K562 (cell line): ENCODE measurements around the gene SESN2. TPM values are rescaled to one million over a fixed set of nuclear protein-coding genes. Genes with fewer than 3 reads are reported as not detected.

Experiments used
- ARID3A ChIP-seq: IDR thresholded peaks from 2 replicates; pipeline ENCODE4 v1.6.1; 2012; ENCODE audit warnings: low read depth, low read length, improper control_type of control experiment, borderline replicate concordance
- ARID3B ChIP-seq: fragments of 250-450 bp; sonication (Bioruptor Pico); IDR thresholded peaks from 2 replicates; pipeline ENCODE4 v1.4.0; 2020; ENCODE audit warnings: borderline replicate concordance
- ASH1L ChIP-seq: fragments of 450-650 bp; IDR thresholded peaks from 2 replicates; pipeline ENCODE4 v1.6.1; 2018; ENCODE audit warnings: borderline replicate concordance, mild to moderate bottlenecking, low read depth; ENCODE audit not compliant: partially characterized antibody
- BCL6 ChIP-seq: fragments of 250-450 bp; sonication (Bioruptor Pico); IDR thresholded peaks from 2 replicates; pipeline ENCODE4 v1.4.0; 2020
- CEBPG ChIP-seq, 3 experiments: fragments of 200-800 bp in 1 of 3; sonication (Bioruptor generic) in 1 of 3; sonication (generic) in 1 of 3; formaldehyde crosslinking in 1 of 3; IDR thresholded peaks in 2 of 3; conservative IDR thresholded peaks in 1 of 3; 2 replicates each; pipeline versions ENCODE4 v1.6.1 to v1.8.0; 2016 to 2022; ENCODE audit warnings: missing compliant biosample characterization in 2 of 3, missing genetic modification characterization in 2 of 3, mild to moderate bottlenecking in 1 of 3, missing genetic modification reagents in 1 of 3
- CREBBP ChIP-seq: IDR thresholded peaks from one replicate; pipeline ENCODE4 v1.6.1; 2012; ENCODE audit warnings: low read depth, mild to moderate bottlenecking, control low read depth, inconsistent platforms, low read length
- ELF1 ChIP-seq: fragments of 200-800 bp; sonication (Bioruptor generic); IDR thresholded peaks from 2 replicates; pipeline ENCODE4 v1.6.1; 2016; ENCODE audit warnings: missing genetic modification characterization, missing compliant biosample characterization
- FOXP4 ChIP-seq: sonication (generic); formaldehyde crosslinking; IDR thresholded peaks from 2 replicates; pipeline ENCODE4 v1.8.0; 2022; ENCODE audit warnings: mild to moderate bottlenecking, missing genetic modification reagents, borderline replicate concordance
- JUNB ChIP-seq: fragments of 450-650 bp; formaldehyde crosslinking; conservative IDR thresholded peaks from 2 replicates; pipeline ENCODE4 v1.4.0; 2020; ENCODE audit warnings: mild to moderate bottlenecking
- MTF1 ChIP-seq: fragments of 250-450 bp; sonication (Bioruptor Pico); IDR thresholded peaks from 2 replicates; pipeline ENCODE4 v1.9.0; 2021; ENCODE audit warnings: moderate library complexity, mild to moderate bottlenecking, inconsistent platforms, borderline replicate concordance
- MYBL2 ChIP-seq, 2 experiments: fragments of 450-650 bp in 1 of 2; sonication (generic) in 1 of 2; formaldehyde crosslinking in 1 of 2; IDR thresholded peaks; 2 replicates each; pipeline versions ENCODE4 v1.6.1 to v1.8.1; 2017 to 2022; ENCODE audit warnings: borderline replicate concordance in 1 of 2, inconsistent platforms in 1 of 2, low read depth in 1 of 2, mild to moderate bottlenecking in 1 of 2, missing genetic modification reagents in 1 of 2, moderate library complexity in 1 of 2
- PHF21A ChIP-seq: fragments of 450-650 bp; IDR thresholded peaks from 2 replicates; pipeline ENCODE4 v1.6.1; 2017; ENCODE audit warnings: low read depth, borderline replicate concordance
- RBM39 ChIP-seq: fragments of 200-400 bp; formaldehyde crosslinking; optimal IDR thresholded peaks from 2 replicates; pipeline ENCODE3; 2018; ENCODE audit warnings: low read depth, low read length
- RFX1 ChIP-seq: fragments of 450-650 bp; IDR thresholded peaks from 2 replicates; pipeline ENCODE4 v1.6.1; 2016; ENCODE audit warnings: mild to moderate bottlenecking, moderate library complexity
- SP1 ChIP-seq: sonication (generic); formaldehyde crosslinking; IDR thresholded peaks from 2 replicates; pipeline ENCODE4 v1.8.1; 2022; ENCODE audit warnings: mild to moderate bottlenecking, missing genetic modification reagents
- STAT5B ChIP-seq: fragments of 250-450 bp; sonication (Bioruptor Pico); IDR thresholded peaks from 2 replicates; pipeline ENCODE4 v1.8.0; 2021; ENCODE audit warnings: mild to moderate bottlenecking, inconsistent platforms
- ZBTB34 ChIP-seq: fragments of 250-450 bp; sonication (Bioruptor Pico); IDR thresholded peaks from 2 replicates; pipeline ENCODE4 v1.8.0; 2021; ENCODE audit warnings: mild to moderate bottlenecking, moderate library complexity
- ZFP30 ChIP-seq: fragments of 250-450 bp; sonication (Bioruptor Pico); IDR thresholded peaks from 2 replicates; pipeline ENCODE4 v1.8.0; 2022; ENCODE audit warnings: moderate library complexity, mild to moderate bottlenecking, inconsistent platforms, borderline replicate concordance
- ZNF764 ChIP-seq: fragments of 250-450 bp; sonication (Bioruptor Pico); IDR thresholded peaks from 2 replicates; pipeline ENCODE4 v1.4.0; 2020; ENCODE audit warnings: low read depth, mild to moderate bottlenecking, moderate library complexity
- polyA plus RNA-seq, 8 experiments: library from polyadenylated mRNA; depleted of rRNA in 4 of 8; stranded (reverse) in 5 of 8; unstranded in 3 of 8; fragments of >200 nt; fragmentation: Nextera tagmentation in 2 of 8; fragmentation: Illumina TruSeq in 1 of 8; extraction: Ambion mirVana in 2 of 8; extraction: Trizol in 1 of 8; gene quantifications; 2 replicates each; pipeline versions ENCODE4 v1.2.1 to v1.2.3, GENCODE V29; 2011 to 2014; ENCODE audit warnings: inconsistent platforms in 1 of 8, missing spikeins in 1 of 8
- total RNA-seq, 7 experiments: library from RNA; depleted of rRNA in 6 of 7; stranded (reverse); fragments of >200 nt in 6 of 7; fragmentation: Illumina TruSeq in 2 of 7; extraction: Trizol in 2 of 7; gene quantifications; 2 replicates each; pipeline versions ENCODE4 v1.2.1 to v1.2.3, GENCODE V29; 2011 to 2021; ENCODE audit warnings: low replicate concordance in 1 of 7

SESN2 gene
- total and polyA plus RNA-seq, 9 of the 15 experiments (the other 6 are each of a cell fraction or from before 2014, with no cell fraction given): 3.7 to 71.3 (median 16.8) TPM

- TF ChIP-seq PHF21A (no peak), FOXP4 (CRISPR knock-in tag) (no peak), ZFP30 (CRISPR knock-in tag) (no peak), MYBL2 (IDR thresholded peaks at IDR 0.05; ENCODE audit: low read depth) (no peak), MYBL2 (CRISPR knock-in tag; IDR thresholded peaks at IDR 0.05; ENCODE audit: borderline replicate concordance) (no peak), BCL6 (CRISPR knock-in tag) (no peak), STAT5B (CRISPR knock-in tag) (no peak), SP1 (peak; percentile 68), ZNF764 (no peak), ARID3B (CRISPR knock-in tag) (no peak; the same call in 1 of the 2 replicates), ZBTB34 (CRISPR knock-in tag) (no peak), CREBBP (no peak), CEBPG (CRISPR knock-in tag; IDR thresholded peaks at IDR 0.05) (0 out of 2 replicates have a peak, but pooled peaks have one; percentile 17), CEBPG (tag; conservative IDR thresholded peaks at IDR 0.05 in 1 of 2, IDR thresholded peaks at IDR 0.05 in 1 of 2) (no peak), RFX1 (no peak), MTF1 (CRISPR knock-in tag) (no peak), ARID3A (no peak), RBM39 (peak; percentile 72), ELF1 (tag) (no peak), JUNB (no peak), ASH1L (no peak)
Observed at GRCh38 chr1:28232558-28233263, 26.6 kb upstream of the SESN2 start, which contains the start of gene DNAJC8 (continued).
